Activated CD8-positive, alpha-beta T cell treated with anti-CD3 and anti-CD28 coated beads for 36 hours (primary cell): ENCODE results near the gene CYS1. TPM values are rescaled to one million over a fixed set of nuclear protein-coding genes. Genes with fewer than 3 reads are reported as not detected.

Source experiments
- ATAC-seq: fragments of 200-7000 bp; cut with Tn5 transposase; one replicate; pipeline ENCODE4 v1.10.0; 2021; ENCODE audit warnings: mild to moderate bottlenecking, moderate library complexity
- CTCF ChIA-PET: fragments of 350-600 bp; sonication (Branson Sonifier 250); formaldehyde crosslinking; loops from one replicate; lab custom pipeline; 2021; ENCODE audit warnings: antibody characterized with exemption; lab: Charles Lee
- POLR2A ChIA-PET: fragments of 350-600 bp; sonication (Branson Sonifier 250); formaldehyde crosslinking; loops from one replicate; lab custom pipeline; 2021; ENCODE audit warnings: antibody characterized with exemption; lab: Charles Lee
- DNase-seq: peaks from one replicate; pipeline ENCODE4 v3.0.0-alpha.2; 2020
- H3K27ac Mint-ChIP-seq: one replicate; pipeline ENCODE4 v1.8.0; 2021; ENCODE audit warnings: mild to moderate bottlenecking, mixed read lengths
- H3K27me3 Mint-ChIP-seq: one replicate; pipeline ENCODE4 v1.8.0; 2021; ENCODE audit warnings: mixed read lengths
- H3K36me3 Mint-ChIP-seq: one replicate; pipeline ENCODE4 v1.8.0; 2021; ENCODE audit warnings: low read depth, mixed read lengths
- H3K4me1 Mint-ChIP-seq: one replicate; pipeline ENCODE4 v1.8.0; 2021; ENCODE audit warnings: low read depth, mixed read lengths
- H3K4me3 Mint-ChIP-seq: one replicate; pipeline ENCODE4 v1.8.0; 2021; ENCODE audit warnings: mild to moderate bottlenecking, moderate library complexity, mixed read lengths
- H3K9me3 Mint-ChIP-seq: one replicate; pipeline ENCODE4 v1.8.0; 2021; ENCODE audit warnings: mixed read lengths
- intact Hi-C: fragments of 100-400 bp; cut with micrococcal nuclease; formaldehyde crosslinking; loops from one replicate; pipeline ENCODE4 v1.10.0; 2022
- total RNA-seq, 2 experiments: library from RNA; stranded (reverse); gene quantifications; one replicate each; pipeline ENCODE4 v1.2.3, GENCODE V29; 2021
- TF ChIP-seq, protein P1 (sequence below): fragments of 200-600 bp; IDR thresholded peaks from one replicate; pipeline ENCODE4 v1.8.0; 2022; ENCODE audit warnings: antibody characterized with exemption, mild to moderate bottlenecking

CYS1 gene
- total RNA-seq, 2 experiments from 2014 or later = 0.11 to 0.32 TPM

DNA sequence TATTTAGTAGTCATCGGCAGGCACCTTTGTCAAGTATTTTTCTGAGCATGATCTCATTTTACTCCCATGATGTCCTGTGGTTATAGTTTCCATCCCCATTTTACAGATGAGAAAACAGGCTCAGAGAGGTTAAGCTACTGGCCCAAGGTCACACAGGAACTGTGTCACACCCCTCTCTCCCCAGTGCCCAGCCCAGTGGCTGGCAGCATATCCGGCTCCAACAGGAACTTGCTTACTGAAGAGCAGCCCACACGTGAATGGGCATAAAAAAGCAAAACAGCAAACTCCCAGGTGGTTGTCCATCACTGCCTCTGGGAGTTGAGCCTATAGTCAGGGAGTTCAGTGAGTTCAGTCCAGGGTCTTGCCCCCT lies 45.2 kb downstream of the CYS1 start:
- ChIA-PET POLR2A (interaction anchor here (0.7 to 1.7 kb wide), 2 partner anchors 13 to 404 kb away, joined by 3 to 5 read pairs; partner anchors contain the start of gene YWHAQ), CTCF (interaction anchor here (0.9 to 5.3 kb wide), 6 partner anchors 12 to 222 kb away, joined by 3 to 29 read pairs (median 4); no protein-coding TSS in a partner anchor)
- ATAC-seq = no peak
- H3K4me1 Mint-ChIP-seq = peaks cover 14% of the 10 kb centered on the region
- intact Hi-C loops = no loop called here
- no peaks in the 10 kb centered on the region for H3K27me3 Mint-ChIP-seq
- H3K9me3 Mint-ChIP-seq = no peaks in the 10 kb centered on the region
- no peak overlapping the region for H3K4me3 Mint-ChIP-seq
- TF ChIP-seq, protein P1, sequence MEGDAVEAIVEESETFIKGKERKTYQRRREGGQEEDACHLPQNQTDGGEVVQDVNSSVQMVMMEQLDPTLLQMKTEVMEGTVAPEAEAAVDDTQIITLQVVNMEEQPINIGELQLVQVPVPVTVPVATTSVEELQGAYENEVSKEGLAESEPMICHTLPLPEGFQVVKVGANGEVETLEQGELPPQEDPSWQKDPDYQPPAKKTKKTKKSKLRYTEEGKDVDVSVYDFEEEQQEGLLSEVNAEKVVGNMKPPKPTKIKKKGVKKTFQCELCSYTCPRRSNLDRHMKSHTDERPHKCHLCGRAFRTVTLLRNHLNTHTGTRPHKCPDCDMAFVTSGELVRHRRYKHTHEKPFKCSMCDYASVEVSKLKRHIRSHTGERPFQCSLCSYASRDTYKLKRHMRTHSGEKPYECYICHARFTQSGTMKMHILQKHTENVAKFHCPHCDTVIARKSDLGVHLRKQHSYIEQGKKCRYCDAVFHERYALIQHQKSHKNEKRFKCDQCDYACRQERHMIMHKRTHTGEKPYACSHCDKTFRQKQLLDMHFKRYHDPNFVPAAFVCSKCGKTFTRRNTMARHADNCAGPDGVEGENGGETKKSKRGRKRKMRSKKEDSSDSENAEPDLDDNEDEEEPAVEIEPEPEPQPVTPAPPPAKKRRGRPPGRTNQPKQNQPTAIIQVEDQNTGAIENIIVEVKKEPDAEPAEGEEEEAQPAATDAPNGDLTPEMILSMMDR = no peak
- DNase-seq = no peak
- H3K36me3 Mint-ChIP-seq = no peaks in the 10 kb centered on the region
- no peak overlapping the region for H3K27ac Mint-ChIP-seq

DNA sequence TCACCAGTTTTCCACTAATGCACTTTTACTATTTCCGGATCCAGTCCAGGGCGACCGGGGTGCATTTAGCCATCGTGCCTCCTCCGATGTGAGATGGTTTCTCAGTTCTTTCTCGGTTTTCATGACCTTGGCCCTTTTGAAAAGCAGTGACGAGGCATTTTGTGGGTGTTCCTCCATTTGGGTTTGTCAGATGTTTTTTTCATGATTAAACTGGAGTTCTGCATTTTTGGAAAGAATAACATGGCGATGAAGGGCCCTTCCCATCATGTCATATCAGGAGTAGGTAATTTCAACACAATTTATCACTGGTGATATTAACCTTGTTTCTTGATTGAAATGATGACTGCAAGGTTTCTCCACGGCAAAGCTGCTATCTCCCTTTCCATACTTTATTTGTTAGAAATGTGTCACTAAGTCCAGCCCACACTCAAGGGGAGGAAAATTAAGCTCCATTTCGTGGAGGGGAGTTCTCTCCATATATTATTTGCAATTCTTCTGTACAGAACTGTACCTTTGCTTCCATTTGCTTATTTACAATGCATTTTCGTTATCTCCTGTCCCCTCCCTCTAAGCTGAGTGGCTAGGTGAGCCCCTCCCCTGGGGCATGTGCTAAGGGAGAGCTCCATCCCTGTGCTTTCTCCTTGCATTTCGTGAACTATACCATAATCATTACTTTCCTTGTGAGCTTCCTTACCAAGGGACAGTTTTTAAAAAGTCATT lies 45.7 kb downstream of the CYS1 start:
- Mint-ChIP-seq H3K27me3 (no peaks in the 10 kb centered on the region), H3K36me3 (no peaks in the 10 kb centered on the region), H3K4me3 (no peak overlapping the region), H3K4me1 (peaks cover 19% of the 10 kb centered on the region), H3K9me3 (no peaks in the 10 kb centered on the region), H3K27ac (no peak overlapping the region)
- intact Hi-C loops = no loop called here
- ChIA-PET POLR2A (interaction anchor here (0.7 to 1.7 kb wide), 2 partner anchors 8 to 403 kb away, joined by 3 to 7 read pairs; partner anchors contain the start of gene YWHAQ), CTCF (interaction anchor here (0.9 to 5.3 kb wide), 4 partner anchors 13 to 221 kb away, joined by 3 to 29 read pairs (median 5); no protein-coding TSS in a partner anchor)
- TF ChIP-seq, protein P1 = no peak
- ATAC-seq = no peak
- DNase-seq = no peak

DNA sequence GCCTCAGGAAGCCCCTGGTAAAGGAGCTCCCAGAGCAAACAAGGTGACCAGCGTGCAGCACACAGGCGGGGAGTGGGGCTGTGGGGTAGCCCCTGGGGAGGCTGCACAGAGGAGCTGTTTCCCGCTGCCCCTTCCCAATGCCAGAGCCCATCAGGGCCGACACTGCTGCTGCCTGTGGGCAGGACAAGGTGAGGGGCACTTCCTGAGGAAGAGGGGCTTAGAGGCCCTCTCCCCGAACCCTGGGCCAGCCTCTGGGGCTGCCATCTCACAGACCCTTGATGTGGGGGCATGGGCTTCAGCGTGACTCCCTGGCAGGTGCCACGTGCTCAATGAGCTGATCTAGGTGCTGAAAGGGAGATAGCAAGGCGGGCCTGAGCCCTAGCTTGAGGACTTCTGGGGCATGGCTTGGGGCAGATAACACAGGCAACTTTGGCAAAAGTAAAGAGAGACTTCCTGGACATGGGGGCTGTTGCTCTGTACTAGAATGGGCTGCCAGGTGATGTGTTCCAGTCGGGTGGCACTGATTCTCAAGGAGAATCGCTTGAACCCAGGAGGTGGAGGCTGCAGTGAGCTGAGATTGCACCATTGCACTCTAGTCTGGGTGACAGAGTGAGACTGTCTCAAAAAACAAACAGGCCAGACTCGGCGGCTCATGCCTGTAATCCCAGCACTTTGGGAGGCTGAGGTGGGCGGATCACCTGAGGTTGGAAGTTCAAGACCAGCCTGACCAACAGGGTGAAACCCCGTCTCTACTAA lies 46.8 kb downstream of the CYS1 start:
- ChIA-PET CTCF (interaction anchor here (0.9 to 5.3 kb wide), 2 partner anchors 14 to 49 kb away, joined by 3 to 29 read pairs; no protein-coding TSS in a partner anchor), POLR2A (interaction anchor here (1.7 kb wide), 1 partner anchor 9 kb away, joined by 7 read pairs; no protein-coding TSS in a partner anchor)
- intact Hi-C loops = no loop called here
- Mint-ChIP-seq H3K27ac (no peak overlapping the region), H3K36me3 (no peaks in the 10 kb centered on the region), H3K27me3 (no peaks in the 10 kb centered on the region), H3K4me1 (peaks cover 27% of the 10 kb centered on the region), H3K9me3 (no peaks in the 10 kb centered on the region), H3K4me3 (no peak overlapping the region)
- no peak for ATAC-seq
- DNase-seq = no peak
- TF ChIP-seq, protein P1 = no peak

DNA sequence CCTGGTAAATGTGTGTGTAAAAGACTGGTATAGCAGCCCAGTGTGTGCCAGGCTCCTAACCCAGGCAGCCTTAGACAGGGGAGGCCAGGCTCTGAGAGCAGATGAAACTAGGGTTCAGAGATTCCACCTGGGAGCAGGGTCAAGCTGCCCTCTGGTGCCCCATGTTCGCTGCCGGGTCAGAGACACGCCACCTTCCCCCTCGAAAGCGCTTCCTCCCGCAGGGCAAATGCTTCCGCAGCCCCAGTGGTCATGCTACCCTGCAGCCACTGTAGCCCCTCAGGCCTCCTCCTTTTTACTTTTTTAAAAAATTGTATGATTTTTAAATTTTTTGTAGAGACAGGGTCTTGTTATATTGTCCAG lies 47.5 kb downstream of the CYS1 start:
- Mint-ChIP-seq H3K27ac (no peak overlapping the region), H3K27me3 (no peaks in the 10 kb centered on the region), H3K9me3 (no peaks in the 10 kb centered on the region), H3K4me3 (no peak overlapping the region), H3K4me1 (peaks cover 27% of the 10 kb centered on the region), H3K36me3 (no peaks in the 10 kb centered on the region)
- ATAC-seq = no peak
- TF ChIP-seq, protein P1 = no peak
- no peak for DNase-seq
- intact Hi-C loops = no loop called here
- ChIA-PET POLR2A (no interaction called here), CTCF (interaction anchor here (5.3 kb wide), 1 partner anchor 14 kb away, joined by 29 read pairs; no protein-coding TSS in a partner anchor)
